HepG2 (cell line): ENCODE measurements around the gene SULT1C4. TPM values are rescaled to one million over a fixed set of nuclear protein-coding genes. Genes with fewer than 3 reads are reported as not detected.
A peak's percentile ranks its signal among the peaks of the same experiment; 100 is the strongest.

Experiments used
- ATAC-seq: fragments of 200-7000 bp; cut with Tn5 transposase; 3 replicates; pipeline ENCODE4 v1.9.1; 2020; ENCODE audit warnings: mild to moderate bottlenecking, moderate library complexity
- BruUV-seq: library from RNA; stranded (reverse); fragments of 400-500 nt; replicated peaks from 2 replicates; lab custom pipeline; 2021; lab: Mats Ljungman, UMichigan
- CTCF ChIA-PET: fragments of 300-600 bp; formaldehyde crosslinking; extraction: SDS; loops from one replicate; lab custom pipeline; 2021; ENCODE audit warnings: low total read pairs, inconsistent platforms, low intra/inter-chr PET ratio; lab: Yijun Ruan, JAX
- POLR2A ChIA-PET: fragments of 350-600 bp; sonication (Branson Sonifier 250); formaldehyde crosslinking; loops from one replicate; lab custom pipeline; 2020; ENCODE audit warnings: antibody characterized with exemption, inconsistent platforms; lab: Yijun Ruan, JAX
- DNase-seq: peaks from one replicate; pipeline ENCODE4 v3.0.0-alpha.2; 2015; ENCODE audit warnings: low spot score
- FAIRE-seq: peaks from 3 replicates; lab custom pipeline; 2011; peaks lifted over from hg19 to GRCh38; lab: Jason Lieb, UNC
- H2AFZ ChIP-seq: one replicate; pipeline ENCODE4 v1.6.1; 2011; ENCODE audit warnings: low read length, inconsistent platforms
- H3K27ac ChIP-seq: fragments of 300-600 bp; 3 replicates; pipeline ENCODE4 v1.8.0; 2011; ENCODE audit warnings: mixed run types, mild to moderate bottlenecking, mixed read lengths, low read length, inconsistent platforms; ENCODE audit not compliant: insufficient read depth; ENCODE audit errors: extremely low read length
- H3K27me3 ChIP-seq, 2 experiments: fragments of 200-600 bp in 1 of 2; 2 replicates in 1 of 2; 3 replicates in 1 of 2; pipeline versions ENCODE4 v1.6.0 to v1.8.0; 2011; ENCODE audit warnings: low read length in 2 of 2, mild to moderate bottlenecking in 2 of 2, moderate library complexity in 2 of 2, inconsistent platforms in 1 of 2; ENCODE audit not compliant: insufficient read depth in 2 of 2, control insufficient read depth in 1 of 2
- H3K36me3 ChIP-seq, 2 experiments: fragments of 200-600 bp in 1 of 2; replicated peaks in 1 of 2; 2 replicates in 1 of 2; 3 replicates in 1 of 2; pipeline versions ENCODE4 v1.5.1 to v1.8.0; 2011; ENCODE audit warnings: low read length in 2 of 2, inconsistent platforms in 1 of 2; ENCODE audit not compliant: insufficient read depth in 2 of 2, control insufficient read depth in 1 of 2
- H3K4me1 ChIP-seq: 2 replicates; pipeline ENCODE4 v1.5.1; 2012; ENCODE audit warnings: low read length, inconsistent platforms; ENCODE audit not compliant: insufficient read depth
- H3K4me2 ChIP-seq: 2 replicates; pipeline ENCODE4 v1.6.0; 2011; ENCODE audit warnings: low read depth, low read length, inconsistent platforms
- H3K4me3 ChIP-seq, 3 experiments: fragments of 200-600 bp in 1 of 3; sonication (generic), shearing (Covaris generic) in 1 of 3; replicated peaks in 1 of 3; 2 replicates each; pipeline ENCODE4 v1.5.1; 2011 to 2016; ENCODE audit warnings: low read length in 3 of 3, inconsistent platforms in 2 of 3, low read depth in 2 of 3, mild to moderate bottlenecking in 2 of 3, control low read depth in 1 of 3, mixed read lengths in 1 of 3; ENCODE audit not compliant: insufficient read depth in 1 of 3
- H3K79me2 ChIP-seq: one replicate; pipeline ENCODE4 v1.6.1; 2011; ENCODE audit warnings: low read length, inconsistent platforms; ENCODE audit not compliant: insufficient read depth
- H3K9ac ChIP-seq: 2 replicates; pipeline ENCODE4 v1.6.0; 2011; ENCODE audit warnings: mild to moderate bottlenecking, low read depth, low read length, inconsistent platforms; ENCODE audit not compliant: insufficient read depth
- H3K9me3 ChIP-seq: 2 replicates; pipeline ENCODE4 v1.5.1; 2012; ENCODE audit warnings: mild to moderate bottlenecking, low read length
- H4K20me1 ChIP-seq: 2 replicates; pipeline ENCODE4 v1.6.0; 2011; ENCODE audit warnings: inconsistent platforms, mild to moderate bottlenecking, low read length, moderate library complexity; ENCODE audit not compliant: insufficient read depth
- AHDC1 ChIP-seq: sonication (generic); formaldehyde crosslinking; IDR thresholded peaks from 2 replicates; pipeline ENCODE4 v1.5.1; 2020; ENCODE audit warnings: mild to moderate bottlenecking, missing genetic modification reagents, borderline replicate concordance
- ARNT2 ChIP-seq: sonication (generic); formaldehyde crosslinking; IDR thresholded peaks from 2 replicates; pipeline ENCODE4 v1.8.0; 2022; ENCODE audit warnings: mild to moderate bottlenecking, low read depth, missing genetic modification reagents, moderate library complexity
- ELF4 ChIP-seq: sonication (generic); formaldehyde crosslinking; IDR thresholded peaks from 2 replicates; pipeline ENCODE4 v1.5.0; 2020; ENCODE audit warnings: missing genetic modification reagents, mild to moderate bottlenecking, moderate library complexity, borderline replicate concordance
- HOXA7 ChIP-seq: sonication (generic); formaldehyde crosslinking; IDR thresholded peaks from 2 replicates; pipeline ENCODE4 v1.8.1; 2022; ENCODE audit warnings: mild to moderate bottlenecking, missing genetic modification reagents, moderate library complexity
- PLRG1 ChIP-seq: fragments of 450-650 bp; conservative IDR thresholded peaks from 2 replicates; pipeline ENCODE4 v1.6.1; 2016
- RAD21 ChIP-seq: fragments of 450-650 bp; formaldehyde crosslinking; IDR thresholded peaks from 2 replicates; pipeline ENCODE4 v1.5.0; 2020; ENCODE audit warnings: mild to moderate bottlenecking
- STAG1 ChIP-seq: sonication (generic); formaldehyde crosslinking; IDR thresholded peaks from 2 replicates; pipeline ENCODE4 v1.4.0; 2020; ENCODE audit warnings: missing genetic modification reagents
- ZC3H13 ChIP-seq: sonication (generic); formaldehyde crosslinking; IDR thresholded peaks from 2 replicates; pipeline ENCODE4 v1.8.1; 2023; ENCODE audit warnings: mild to moderate bottlenecking, missing genetic modification reagents, moderate library complexity
- ZNF136 ChIP-seq: sonication (generic); formaldehyde crosslinking; IDR thresholded peaks from 2 replicates; pipeline ENCODE4 v1.8.1; 2022; ENCODE audit warnings: low read depth, mild to moderate bottlenecking, moderate library complexity, missing genetic modification reagents
- ZNF546 ChIP-seq: sonication (generic); formaldehyde crosslinking; conservative IDR thresholded peaks from 2 replicates; pipeline ENCODE4 v1.8.1; 2023; ENCODE audit warnings: mild to moderate bottlenecking, missing genetic modification reagents
- ZNF570 ChIP-seq: sonication (generic); formaldehyde crosslinking; IDR thresholded peaks from 2 replicates; pipeline ENCODE4 v1.4.0; 2020; ENCODE audit warnings: mild to moderate bottlenecking, missing genetic modification reagents, borderline replicate concordance
- ZNF660 ChIP-seq: sonication (generic); formaldehyde crosslinking; IDR thresholded peaks from 2 replicates; pipeline ENCODE4 v1.5.1; 2020; ENCODE audit warnings: mild to moderate bottlenecking, low read depth, missing genetic modification reagents, borderline replicate concordance
- ZNF749 ChIP-seq: sonication (generic); formaldehyde crosslinking; IDR thresholded peaks from 2 replicates; pipeline ENCODE4 v1.8.0; 2022; ENCODE audit warnings: mild to moderate bottlenecking, missing genetic modification reagents, moderate library complexity, borderline replicate concordance
- ZSCAN25 ChIP-seq: sonication (generic); formaldehyde crosslinking; IDR thresholded peaks from 2 replicates; pipeline ENCODE4 v1.8.0; 2022; ENCODE audit warnings: mild to moderate bottlenecking, missing genetic modification reagents
- WGBS: methylation state at CpG from one replicate; pipeline ENCODE4 v1.1.6; 2017; ENCODE audit warnings: low lambda C conversion rate; 5-methylcytosine and 5-hydroxymethylcytosine counted together
- in situ Hi-C: cut with HindIII; loops from 2 replicates; pipeline ENCODE4 v1.10.0; 2017; ENCODE audit warnings: low pct_unique_long_range_greater_than_20kb; ENCODE audit not compliant: extremely low pct_ligation_motif_present
- intact Hi-C: fragments of 100-400 bp; cut with micrococcal nuclease; formaldehyde crosslinking; loops from one replicate; pipeline ENCODE4 v1.10.0; 2022; ENCODE audit not compliant: unreplicated experiment
- polyA plus RNA-seq, 8 experiments: library from polyadenylated mRNA; depleted of rRNA in 3 of 8; stranded (reverse) in 7 of 8; unstranded in 1 of 8; fragments of >200 nt; fragmentation: Illumina TruSeq in 4 of 8; extraction: Trizol in 4 of 8; gene quantifications; 2 replicates each; pipeline versions ENCODE4 v1.2.1 to v1.2.3, GENCODE V29; 2011 to 2016; ENCODE audit warnings: low read depth in 4 of 8, missing spikeins in 1 of 8, mixed read lengths in 1 of 8; ENCODE audit not compliant: insufficient read depth in 1 of 8
- total RNA-seq, 5 experiments: library from RNA; depleted of rRNA; stranded (reverse); fragments of >200 nt; fragmentation: Illumina TruSeq; extraction: Trizol; gene quantifications; 2 replicates each; pipeline ENCODE4 v1.2.3, GENCODE V29; 2016; ENCODE audit warnings: low read depth in 1 of 5

The SULT1C4 gene
- total and polyA plus RNA-seq, 2 of the 13 experiments (the other 11 are each of a cell fraction or from before 2014, with no cell fraction given) = 1.3 to 8.6 TPM

- WGBS = 0% methylated on average over 1 of the region's 1 CpG
- POLR2A ChIA-PET = no interaction called here
- Histone ChIP-seq H3K36me3 (no peaks in the 10 kb centered on the region), H3K4me2 (no peak overlapping the region), H2AFZ (no peak overlapping the region), H3K4me3 (no peak overlapping the region), H3K9me3 (no peaks in the 10 kb centered on the region), H3K79me2 (no peaks in the 10 kb centered on the region), H3K9ac (no peak overlapping the region), H3K4me1 (peaks cover 24% of the 10 kb centered on the region), H3K27me3 (no peaks in the 10 kb centered on the region), H4K20me1 (no peaks in the 10 kb centered on the region), H3K27ac (no peak overlapping the region)
- in situ Hi-C loops (no loop called here), intact Hi-C loops (no loop called here)
- ATAC-seq (no peak), DNase-seq (no peak), FAIRE-seq (no peak)
- CTCF ChIA-PET = no interaction called here
- BruUV-seq = no TSS peak
- TF ChIP-seq STAG1 (CRISPR knock-in tag) (no peak), ELF4 (CRISPR knock-in tag) (no peak), PLRG1 (no peak), RAD21 (CRISPR knock-in tag) (no peak), ZNF546 (CRISPR knock-in tag) (no peak), ZSCAN25 (CRISPR knock-in tag) (no peak), ZNF136 (CRISPR knock-in tag) (no peak), ZNF570 (CRISPR knock-in tag) (no peak), ZNF660 (CRISPR knock-in tag) (no peak)
Measured at GRCh38 chr2:108413711-108414095, 35.9 kb downstream of the SULT1C4 start.

GRCh38 chr2:108414256-108414876, 36.6 kb downstream of the SULT1C4 start:
- no peak overlapping the region for H3K27ac ChIP-seq
- peak; percentile 12 for DNase-seq
- H3K9me3 ChIP-seq = no peaks in the 10 kb centered on the region
- no peak for ATAC-seq
- H3K36me3 ChIP-seq = no peaks in the 10 kb centered on the region
- no peak overlapping the region for H2AFZ ChIP-seq
- no peak for FAIRE-seq
- ChIA-PET CTCF (no interaction called here), POLR2A (no interaction called here)
- intact Hi-C loops (no loop called here), in situ Hi-C loops (no loop called here)
- no TSS peak for BruUV-seq
- H3K9ac ChIP-seq = no peak overlapping the region
- no peaks in the 10 kb centered on the region for H3K79me2 ChIP-seq
- no peaks in the 10 kb centered on the region for H4K20me1 ChIP-seq
- H3K4me1 ChIP-seq = peaks cover 24% of the 10 kb centered on the region
- WGBS = 48% methylated on average over 3 of the region's 3 CpGs
- no peak overlapping the region for H3K4me2 ChIP-seq
- no peak overlapping the region for H3K4me3 ChIP-seq
- no peaks in the 10 kb centered on the region for H3K27me3 ChIP-seq
- TF ChIP-seq HOXA7 (CRISPR knock-in tag) = no peak
- no peak for TF ChIP-seq AHDC1 (CRISPR knock-in tag)
- TF ChIP-seq ARNT2 = no peak
- TF ChIP-seq ZC3H13 (CRISPR knock-in tag) = no peak
- TF ChIP-seq ZNF749 (CRISPR knock-in tag) = no peak
